K562 (cell line): ENCODE results near the gene TIMP2. TPM values are rescaled to one million over a fixed set of nuclear protein-coding genes. Genes with fewer than 3 reads are reported as not detected.
A peak's percentile ranks its signal among the peaks of the same experiment; 100 is the strongest.

ENCODE experiments used
- ATAC-seq: fragments of 200-7000 bp; cut with Tn5 transposase; 3 replicates; pipeline ENCODE4 v1.9.1; 2020; ENCODE audit warnings: moderate library complexity
- BruUV-seq: library from RNA; stranded (reverse); fragments of 400-500 nt; replicated peaks from 2 replicates; lab custom pipeline; 2021; lab: Mats Ljungman, UMichigan
- CTCF ChIA-PET: fragments of 300-600 bp; formaldehyde crosslinking; extraction: SDS; loops from one replicate; lab custom pipeline; 2021; ENCODE audit warnings: low intra/inter-chr PET ratio; lab: Yijun Ruan, JAX
- POLR2A ChIA-PET: fragments of 300-600, 350-650 bp; sonication (Branson Sonifier 250); formaldehyde crosslinking; extraction: SDS; loops from one replicate; lab custom pipeline; 2021; ENCODE audit warnings: antibody characterized with exemption, inconsistent platforms; lab: Yijun Ruan, JAX
- DNase-seq, 4 experiments: peaks; one replicate each; pipeline versions ENCODE4 v3.0.0 to v3.0.0-alpha.2; 2011 to 2018; ENCODE audit warnings: low spot score in 3 of 4, mixed read lengths in 3 of 4; ENCODE audit errors: extremely low read depth in 1 of 4
- FAIRE-seq: peaks from 2 replicates; lab custom pipeline; 2011; peaks lifted over from hg19 to GRCh38; lab: Jason Lieb, UNC
- H2AFZ ChIP-seq: 2 replicates; pipeline ENCODE4 v1.6.0; 2011; ENCODE audit warnings: low read depth, low read length, control low read depth, inconsistent platforms
- H3K27ac ChIP-seq: fragments of 200-600 bp; 3 replicates; pipeline ENCODE4 v1.8.0; 2011; ENCODE audit warnings: low read depth, mild to moderate bottlenecking, control low read depth, inconsistent platforms, low read length, moderate library complexity, mixed read lengths; ENCODE audit errors: extremely low read depth
- H3K27me3 ChIP-seq, 2 experiments: fragments of 300-600 bp in 1 of 2; 2 replicates in 1 of 2; 3 replicates in 1 of 2; pipeline versions ENCODE4 v1.6.0 to v1.8.0; 2011; ENCODE audit warnings: inconsistent platforms in 2 of 2, low read length in 2 of 2, mild to moderate bottlenecking in 1 of 2, mixed read lengths in 1 of 2, moderate library complexity in 1 of 2; ENCODE audit not compliant: control insufficient read depth in 2 of 2, insufficient read depth in 2 of 2
- H3K36me3 ChIP-seq: fragments of 300-600 bp; 3 replicates; pipeline ENCODE4 v1.8.0; 2011; ENCODE audit warnings: mild to moderate bottlenecking, low read length, inconsistent platforms; ENCODE audit not compliant: control insufficient read depth, insufficient read depth
- H3K4me1 ChIP-seq, 2 experiments: fragments of 200-600 bp in 1 of 2; replicated peaks in 1 of 2; 2 replicates in 1 of 2; 3 replicates in 1 of 2; pipeline versions ENCODE4 v1.5.1 to v1.8.0; 2011; ENCODE audit warnings: inconsistent platforms in 2 of 2, low read length in 2 of 2, mild to moderate bottlenecking in 1 of 2, mixed read lengths in 1 of 2, moderate library complexity in 1 of 2; ENCODE audit not compliant: control insufficient read depth in 2 of 2, insufficient read depth in 2 of 2
- H3K4me2 ChIP-seq: 2 replicates; pipeline ENCODE4 v1.6.1; 2011; ENCODE audit warnings: low read length, control low read depth, inconsistent platforms, mixed read lengths; ENCODE audit not compliant: insufficient read depth
- H3K4me3 ChIP-seq: fragments of 200-600 bp; sonication (generic), shearing (Covaris generic); 2 replicates; pipeline ENCODE4 v1.5.1; 2016; ENCODE audit warnings: control low read depth, inconsistent platforms
- H3K79me2 ChIP-seq: fragments of 200-600 bp; 3 replicates; pipeline ENCODE4 v1.8.0; 2011; ENCODE audit warnings: low read length, inconsistent platforms; ENCODE audit not compliant: control insufficient read depth, insufficient read depth
- H3K9ac ChIP-seq, 2 experiments: 2 replicates each; pipeline versions ENCODE4 v1.6.0 to v1.6.1; 2011; ENCODE audit warnings: low read depth in 2 of 2, low read length in 2 of 2, control low read depth in 1 of 2, inconsistent platforms in 1 of 2, mild to moderate bottlenecking in 1 of 2, mixed read lengths in 1 of 2; ENCODE audit not compliant: insufficient read depth in 1 of 2
- H3K9me1 ChIP-seq: one replicate; pipeline ENCODE4 v1.6.0; 2011; ENCODE audit warnings: inconsistent platforms, mild to moderate bottlenecking, low read length, moderate library complexity; ENCODE audit not compliant: control insufficient read depth, insufficient read depth
- H3K9me3 ChIP-seq: replicated peaks from 2 replicates; pipeline ENCODE4 v1.5.1; 2011; ENCODE audit warnings: low read depth, low read length, inconsistent platforms; ENCODE audit not compliant: control insufficient read depth, insufficient read depth
- H4K20me1 ChIP-seq: replicated peaks from 2 replicates; pipeline ENCODE4 v1.6.1; 2011; ENCODE audit warnings: low read length, inconsistent platforms, mixed read lengths; ENCODE audit not compliant: control insufficient read depth, insufficient read depth
- ATF7 ChIP-seq: fragments of 450-650 bp; IDR thresholded peaks from 2 replicates; pipeline ENCODE4 v1.7.1; 2014; ENCODE audit warnings: mild to moderate bottlenecking, moderate library complexity
- JUND ChIP-seq, 2 experiments: IDR thresholded peaks; 2 replicates in 1 of 2; 3 replicates in 1 of 2; pipeline ENCODE4 v1.6.1; 2011; ENCODE audit warnings: borderline replicate concordance in 2 of 2, low read depth in 2 of 2, low read length in 2 of 2, improper control_type of control experiment in 1 of 2, missing biosample characterization in 1 of 2, missing genetic modification characterization in 1 of 2, missing genetic modification reagents in 1 of 2
- RUNX1 ChIP-seq: sonication (generic); IDR thresholded peaks from 2 replicates; pipeline ENCODE4 v1.6.1; 2016; ENCODE audit warnings: antibody characterized with exemption, low read depth
- SPI1 ChIP-seq: IDR thresholded peaks from 2 replicates; pipeline ENCODE4 v1.6.1; 2011; ENCODE audit warnings: low read depth, low read length, control low read depth, borderline replicate concordance
- WGBS: fragments of 100-300 bp; shearing (Covaris generic); methylation state at CpG from one replicate; pipeline ENCODE4 v1.1.6; 2016; ENCODE audit warnings: low coverage, mixed read lengths; ENCODE audit not compliant: insufficient coverage; ENCODE audit errors: missing lambda C conversion rate; 5-methylcytosine and 5-hydroxymethylcytosine counted together
- in situ Hi-C: fragments of 300-500 bp; cut with MboI; formaldehyde crosslinking; loops from 4 replicates; pipeline ENCODE4 v1.15.0; 2018; ENCODE audit warnings: inconsistent platforms, mixed read lengths
- intact Hi-C: fragments of 100-400 bp; cut with micrococcal nuclease; formaldehyde crosslinking; loops from 2 replicates; pipeline ENCODE4 v1.14.2; 2022
- polyA plus RNA-seq, 8 experiments: library from polyadenylated mRNA; depleted of rRNA in 4 of 8; stranded (reverse) in 5 of 8; unstranded in 3 of 8; fragments of >200 nt; fragmentation: Nextera tagmentation in 2 of 8; fragmentation: Illumina TruSeq in 1 of 8; extraction: Ambion mirVana in 2 of 8; extraction: Trizol in 1 of 8; gene quantifications; 2 replicates each; pipeline versions ENCODE4 v1.2.1 to v1.2.3, GENCODE V29; 2011 to 2014; ENCODE audit warnings: inconsistent platforms in 1 of 8, missing spikeins in 1 of 8
- total RNA-seq, 7 experiments: library from RNA; depleted of rRNA in 6 of 7; stranded (reverse); fragments of >200 nt in 6 of 7; fragmentation: Illumina TruSeq in 2 of 7; extraction: Trizol in 2 of 7; gene quantifications; 2 replicates each; pipeline versions ENCODE4 v1.2.1 to v1.2.3, GENCODE V29; 2011 to 2021; ENCODE audit warnings: low replicate concordance in 1 of 7
- TF ChIP-seq, protein P1 (sequence below), 2 experiments: fragments of 450-650 bp in 1 of 2; sonication (generic) in 1 of 2; formaldehyde crosslinking in 1 of 2; IDR thresholded peaks in 1 of 2; conservative IDR thresholded peaks in 1 of 2; 2 replicates each; pipeline versions ENCODE4 v1.6.1 to v1.8.1; 2016 to 2023; ENCODE audit warnings: mild to moderate bottlenecking in 2 of 2, moderate library complexity in 2 of 2, inconsistent platforms in 1 of 2, missing genetic modification reagents in 1 of 2

The TIMP2 gene
- total and polyA plus RNA-seq, 9 of the 15 experiments (the other 6 are each of a cell fraction or from before 2014, with no cell fraction given): 0.55 TPM; not detected in 8

DNA sequence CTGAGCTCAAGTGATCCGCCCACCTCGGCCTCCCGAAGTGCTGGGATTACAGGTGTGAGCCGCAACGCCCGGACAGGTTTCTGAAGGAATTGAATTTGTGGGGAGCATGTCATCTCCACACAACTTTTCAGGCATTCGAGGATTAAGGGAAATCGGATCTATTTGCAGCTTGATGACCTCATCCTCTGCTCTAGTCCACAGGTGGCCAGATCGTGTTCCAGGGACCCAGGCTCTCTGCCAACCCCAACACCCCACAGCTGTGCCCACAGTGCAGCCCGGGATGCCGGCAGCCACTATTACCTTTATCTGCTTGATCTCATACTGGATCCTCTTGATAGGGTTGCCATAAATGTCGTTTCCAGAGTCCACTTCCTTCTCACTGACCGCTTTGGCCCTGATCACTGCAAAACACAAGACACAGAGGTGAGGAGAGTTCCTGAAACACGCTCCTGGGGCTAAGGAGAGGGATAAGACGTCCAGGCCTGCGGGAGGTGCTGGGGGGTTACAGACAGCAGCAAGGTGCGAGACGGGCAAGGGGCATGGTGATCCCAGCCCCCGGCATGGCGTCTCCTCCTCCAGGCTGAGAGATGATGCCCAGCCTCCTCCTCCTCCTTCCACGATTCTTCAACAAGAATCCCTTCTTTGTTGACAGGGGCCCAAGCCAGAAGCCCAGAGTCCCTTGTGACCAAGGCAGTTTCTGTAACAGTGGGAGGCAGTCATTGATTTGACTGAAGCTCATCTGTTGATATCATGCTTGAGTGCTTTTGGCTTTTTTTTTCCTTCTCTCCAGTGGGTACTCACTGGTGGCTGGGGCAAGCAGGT is 51.5 kb downstream of the TIMP2 start:
- in situ Hi-C loops: no loop called here
- H3K27me3 ChIP-seq: peaks cover 20 to 45% of the 10 kb centered on the region in 2 experiments
- peaks cover 6 to 7% of the 10 kb centered on the region in 2 experiments; a peak in 2 of 5 replicates for H3K4me1 ChIP-seq
- H2AFZ ChIP-seq: no peak overlapping the region
- DNase-seq (no peak), ATAC-seq (no peak), FAIRE-seq (no peak)
- TF ChIP-seq RUNX1 (no peak), ATF7 (peak; percentile 50), SPI1 (no peak), JUND (IDR thresholded peaks at IDR 0.05; ENCODE audit: borderline replicate concordance, low read depth, low read length) (no peak), JUND (tag; IDR thresholded peaks at IDR 0.05; ENCODE audit: borderline replicate concordance, low read depth, low read length) (peak; percentile 33; the same call in 1 of the 3 replicates)
- TF ChIP-seq, protein P1, sequence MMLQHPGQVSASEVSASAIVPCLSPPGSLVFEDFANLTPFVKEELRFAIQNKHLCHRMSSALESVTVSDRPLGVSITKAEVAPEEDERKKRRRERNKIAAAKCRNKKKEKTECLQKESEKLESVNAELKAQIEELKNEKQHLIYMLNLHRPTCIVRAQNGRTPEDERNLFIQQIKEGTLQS (IDR thresholded peaks at IDR 0.05): peak; percentile 71
- TF ChIP-seq, protein P1 (CRISPR knock-in tag; conservative IDR thresholded peaks at IDR 0.05): no peak
- no peak overlapping the region for H3K4me2 ChIP-seq
- WGBS: 8% methylated on average over 21 of the region's 21 CpGs
- no peaks in the 10 kb centered on the region for H3K79me2 ChIP-seq
- no peaks in the 10 kb centered on the region for H3K9me3 ChIP-seq
- POLR2A ChIA-PET: interaction anchor here (0.9 kb wide), 1 partner anchor 10 kb away, joined by 3 read pairs; no protein-coding TSS in a partner anchor
- H4K20me1 ChIP-seq: no peaks in the 10 kb centered on the region
- H3K36me3 ChIP-seq: no peaks in the 10 kb centered on the region
- H3K27ac ChIP-seq: no peak overlapping the region
- no TSS peak for BruUV-seq
- intact Hi-C loops: no loop called here
- no peak overlapping the region for H3K4me3 ChIP-seq
- H3K9me1 ChIP-seq: no peaks in the 10 kb centered on the region
- CTCF ChIA-PET: no interaction called here
- no peak overlapping the region for H3K9ac ChIP-seq
